Measurements from ENCODE around the gene RAB34. TPM values are rescaled to one million over a fixed set of nuclear protein-coding genes. Genes with fewer than 3 reads are reported as not detected.

The RAB34 gene
- total and polyA plus RNA-seq, 2 donors (not counting 1 experiment from before 2014, with no cell fraction given), result 17.1 to 18.0 TPM

DNA sequence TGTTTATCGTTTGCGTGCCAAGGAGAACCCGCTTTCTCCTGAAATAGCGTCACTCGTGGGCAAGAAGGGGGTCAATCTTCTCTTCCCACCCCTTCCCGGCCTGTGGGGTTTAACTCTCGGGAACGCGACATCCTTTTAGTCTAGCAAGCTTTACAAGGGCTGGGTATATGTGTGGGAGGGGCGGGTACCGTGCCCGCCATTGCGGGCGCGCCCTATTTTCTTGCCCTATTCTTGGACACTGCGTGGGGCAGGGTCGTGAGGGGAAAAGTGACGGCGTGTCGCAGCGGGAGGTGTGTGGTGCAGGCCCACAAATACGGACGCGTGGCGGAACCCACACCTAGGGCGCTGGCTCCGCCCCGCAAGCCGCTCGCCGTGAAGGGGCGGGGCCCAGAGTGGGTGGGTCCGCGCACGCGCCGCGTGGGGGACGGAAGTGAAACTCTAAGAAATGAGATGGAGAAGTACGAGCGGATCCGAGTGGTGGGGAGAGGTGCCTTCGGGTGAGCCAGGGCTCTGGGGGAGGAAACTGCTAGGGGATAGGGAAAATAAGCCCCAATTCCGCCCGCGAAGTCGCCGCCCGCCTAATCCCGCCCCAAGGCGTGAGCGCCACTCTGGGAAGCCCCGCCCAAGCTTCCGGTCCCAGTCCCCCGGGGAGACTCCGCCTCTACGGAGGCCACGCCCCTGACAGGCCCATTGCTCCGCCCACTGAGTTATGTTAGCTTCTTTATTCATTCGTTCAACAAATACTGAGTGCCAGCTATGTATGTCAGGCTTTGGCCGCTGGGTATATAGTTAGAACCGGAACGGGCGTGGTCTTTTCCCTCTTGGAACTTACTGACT lies 10.9 kb upstream of the RAB34 start, which contains the start of gene NEK8:
Gene NEK8, plus strand, starts transcription at position 425 of the 837 bp plus-strand sequence. Its CDS starts 26 bp downstream, at position 451.
- peak; percentile 99 for DNase-seq
- Mint-ChIP-seq H3K27me3 (no peaks in the 10 kb centered on the region), H3K4me3 (peak within 1 kb of the TSS; percentile 98), H3K27ac (peak within 1 kb of the TSS; percentile 100), H3K9me3 (ENCODE audit: insufficient read depth) (no peaks in the 10 kb centered on the region), H3K4me1 (peaks cover 58% of the 10 kb centered on the region)
- 1% methylated on average over 53 of the region's 64 CpGs for WGBS (ENCODE audit: insufficient coverage)
- intact Hi-C loops (cut with micrococcal nuclease), result loop anchor here (1.0 to 2.0 kb wide), 6 partner anchors 9 to 223 kb away; partner anchors contain the start of genes FLOT2, PHF12 and RPL23A
- CTCF ChIA-PET, result interaction anchor here (0.9 to 15.9 kb wide), 13 partner anchors 12 to 224 kb away, joined by 3 to 1020 read pairs (median 27); partner anchors contain the start of genes DHRS13, FAM222B, FLOT2 and PHF12
- peaks cover 34 to 52% of the 10 kb centered on the region in 2 donors for H3K4me1 ChIP-seq (ENCODE audit: control insufficient read depth in 2 of 2, insufficient read depth in 2 of 2, low read length in 2 of 2)
- POLR2A ChIA-PET, result interaction anchor here (0.5 to 13.3 kb wide), 11 partner anchors 9 to 393 kb away, joined by 3 to 511 read pairs (median 9); partner anchors contain the start of genes BLTP2, FLOT2, IFT20 and PHF12
- peak; percentile 52 for ATAC-seq (ENCODE audit: low read depth)
- peaks cover 0 to 11% of the 10 kb centered on the region in 2 experiments for H3K36me3 ChIP-seq (replicated peaks in 1 of 2; ENCODE audit: control extremely low read depth in 1 of 2, control insufficient read depth in 1 of 2, extremely low read depth in 1 of 2, insufficient read depth in 2 of 2, low read length in 1 of 2)
- peaks cover 29% of the 10 kb centered on the region for H3K79me2 ChIP-seq (ENCODE audit: control insufficient read depth, insufficient read depth, low read length)
- no peaks in the 10 kb centered on the region for H3K27me3 ChIP-seq (replicated peaks in 1 of 4; ENCODE audit: control extremely low read depth in 1 of 4, control insufficient read depth in 3 of 4, insufficient read depth in 4 of 4, low read length in 3 of 4)
- H3K4me2 ChIP-seq (replicated peaks; ENCODE audit: low read depth, low read length, poor library complexity, severe bottlenecking), result peak within 1 kb of the TSS; percentile 99
- H2AFZ ChIP-seq (ENCODE audit: insufficient read depth, low read depth, low read length, poor library complexity, severe bottlenecking), result peak within 1 kb of the TSS; percentile 51
- no peak for TF ChIP-seq EZH2 (IDR thresholded peaks at IDR 0.05; ENCODE audit: borderline replicate concordance, insufficient read depth, low read depth, low read length, poor library complexity, severe bottlenecking)
- TF ChIP-seq, protein P1, sequence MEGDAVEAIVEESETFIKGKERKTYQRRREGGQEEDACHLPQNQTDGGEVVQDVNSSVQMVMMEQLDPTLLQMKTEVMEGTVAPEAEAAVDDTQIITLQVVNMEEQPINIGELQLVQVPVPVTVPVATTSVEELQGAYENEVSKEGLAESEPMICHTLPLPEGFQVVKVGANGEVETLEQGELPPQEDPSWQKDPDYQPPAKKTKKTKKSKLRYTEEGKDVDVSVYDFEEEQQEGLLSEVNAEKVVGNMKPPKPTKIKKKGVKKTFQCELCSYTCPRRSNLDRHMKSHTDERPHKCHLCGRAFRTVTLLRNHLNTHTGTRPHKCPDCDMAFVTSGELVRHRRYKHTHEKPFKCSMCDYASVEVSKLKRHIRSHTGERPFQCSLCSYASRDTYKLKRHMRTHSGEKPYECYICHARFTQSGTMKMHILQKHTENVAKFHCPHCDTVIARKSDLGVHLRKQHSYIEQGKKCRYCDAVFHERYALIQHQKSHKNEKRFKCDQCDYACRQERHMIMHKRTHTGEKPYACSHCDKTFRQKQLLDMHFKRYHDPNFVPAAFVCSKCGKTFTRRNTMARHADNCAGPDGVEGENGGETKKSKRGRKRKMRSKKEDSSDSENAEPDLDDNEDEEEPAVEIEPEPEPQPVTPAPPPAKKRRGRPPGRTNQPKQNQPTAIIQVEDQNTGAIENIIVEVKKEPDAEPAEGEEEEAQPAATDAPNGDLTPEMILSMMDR (IDR thresholded peaks at IDR 0.05), result no peak
- H3K9ac ChIP-seq (ENCODE audit: low read length), result peak within 1 kb of the TSS; percentile 81
- H3K4me3 ChIP-seq (ENCODE audit: control extremely low read depth in 1 of 5, extremely low read depth in 1 of 5, insufficient read depth in 1 of 5, low read depth in 2 of 5, low read length in 4 of 5), result peak within 1 kb of the TSS; percentile 37 to 77 (median 66)
- H3K27ac ChIP-seq (ENCODE audit: low read length in 2 of 2), result peak within 1 kb of the TSS; percentile 90 to 97
- H4K20me1 ChIP-seq (ENCODE audit: control insufficient read depth, insufficient read depth, low read length, poor library complexity, severe bottlenecking), result peaks cover 21% of the 10 kb centered on the region
- H3K9me3 ChIP-seq (ENCODE audit: control extremely low read depth in 1 of 3, control insufficient read depth in 2 of 3, insufficient read depth in 1 of 3, low read length in 2 of 3), result no peaks in the 10 kb centered on the region
